GM21723 (cell line): ENCODE measurements around the gene MDH1B.
"Not testable (repeated sequence)": the region's sequence is repeated elsewhere in the genome, so short reads cannot be mapped to it uniquely, and the experiment has no call there.

Source experiments
- ATAC-seq: cut with Tn5 transposase; IDR thresholded peaks from one replicate; pipeline ENCODE4 v1.9.1; 2021; ENCODE audit warnings: mild to moderate bottlenecking, moderate library complexity; ENCODE audit not compliant: unreplicated experiment

MDH1B gene

GRCh38 chr2:206774871-206775270 lies 9.7 kb upstream of the MDH1B start:
- no peak for ATAC-seq

GRCh38 chr2:206766057-206766930 lies 1.2 kb upstream of the MDH1B start:
- ATAC-seq, result no peak

- ATAC-seq, result peak; percentile 40
These were observed 371 bp downstream of the MDH1B start for GRCh38 chr2:206764673-206765241.

GRCh38 chr2:206756816-206757215 lies 8.3 kb downstream of the MDH1B start:
- ATAC-seq, result no peak

GRCh38 chr2:206740800-206741199 lies 24.3 kb downstream of the MDH1B start:
- ATAC-seq, result no peak

- ATAC-seq, result no peak
These were observed 25.9 kb downstream of the MDH1B start for GRCh38 chr2:206739271-206739670.

GRCh38 chr2:206736935-206737334 lies 28.2 kb downstream of the MDH1B start:
- ATAC-seq, result no peak

GRCh38 chr2:206733341-206733740 lies 31.8 kb downstream of the MDH1B start:
- no peak for ATAC-seq

GRCh38 chr2:206728277-206729199 lies 36.6 kb downstream of the MDH1B start:
- ATAC-seq, result no peak

GRCh38 chr2:206727287-206727686 lies 37.8 kb downstream of the MDH1B start:
- ATAC-seq, result no peak

GRCh38 chr2:206723288-206723687 lies 41.8 kb downstream of the MDH1B start:
- ATAC-seq, result no peak

- peak; percentile 87 for ATAC-seq
These were observed 43.7 kb downstream of the MDH1B start for GRCh38 chr2:206721256-206721920.

- ATAC-seq, result peak; percentile 38
These were observed 46.8 kb downstream of the MDH1B start, which contains the start of gene DYTN for GRCh38 chr2:206718296-206718695. Gene DYTN, minus strand, starts transcription at chr2:206718396. Its CDS starts 117 bp downstream, at chr2:206718279.

GRCh38 chr2:206716623-206717022 lies 48.5 kb downstream of the MDH1B start:
- no peak for ATAC-seq

- ATAC-seq, result not testable (repeated sequence)
These were observed 49.9 kb downstream of the MDH1B start for GRCh38 chr2:206715183-206715582.

- peak; percentile 55 for ATAC-seq
These were observed 51.4 kb downstream of the MDH1B start for GRCh38 chr2:206713746-206714145.

- no peak for ATAC-seq
These were observed 56.8 kb downstream of the MDH1B start for GRCh38 chr2:206708286-206708685.

- no peak for ATAC-seq
These were observed 57.9 kb downstream of the MDH1B start for GRCh38 chr2:206707164-206707701.

GRCh38 chr2:206701952-206702605 lies 63.0 kb downstream of the MDH1B start:
- no peak for ATAC-seq

GRCh38 chr2:206700156-206700555 lies 65.0 kb downstream of the MDH1B start:
- ATAC-seq, result no peak
